AG10803 (cell line): ENCODE results near the gene N4BP2L1.

Experiments
- DNase-seq: peaks from one replicate; pipeline ENCODE4 v3.0.0; 2010; ENCODE audit warnings: low read depth
- H3K4me3 ChIP-seq: 2 replicates; pipeline ENCODE4 v1.5.1; 2011; ENCODE audit warnings: mild to moderate bottlenecking, low read length, control low read depth
- TF ChIP-seq, protein P1 (sequence below): conservative IDR thresholded peaks from 2 replicates; pipeline ENCODE4 v1.5.1; 2011; ENCODE audit warnings: mild to moderate bottlenecking, low read length, control low read depth, inconsistent platforms

Gene N4BP2L1

GRCh38 chr13:32427852-32428580 is at the start of gene N4BP2L1:
Gene N4BP2L1 (minus strand): TSS chr13:32428130. CDS start chr13:32428082, 48 bp downstream.
- TF ChIP-seq, protein P1, sequence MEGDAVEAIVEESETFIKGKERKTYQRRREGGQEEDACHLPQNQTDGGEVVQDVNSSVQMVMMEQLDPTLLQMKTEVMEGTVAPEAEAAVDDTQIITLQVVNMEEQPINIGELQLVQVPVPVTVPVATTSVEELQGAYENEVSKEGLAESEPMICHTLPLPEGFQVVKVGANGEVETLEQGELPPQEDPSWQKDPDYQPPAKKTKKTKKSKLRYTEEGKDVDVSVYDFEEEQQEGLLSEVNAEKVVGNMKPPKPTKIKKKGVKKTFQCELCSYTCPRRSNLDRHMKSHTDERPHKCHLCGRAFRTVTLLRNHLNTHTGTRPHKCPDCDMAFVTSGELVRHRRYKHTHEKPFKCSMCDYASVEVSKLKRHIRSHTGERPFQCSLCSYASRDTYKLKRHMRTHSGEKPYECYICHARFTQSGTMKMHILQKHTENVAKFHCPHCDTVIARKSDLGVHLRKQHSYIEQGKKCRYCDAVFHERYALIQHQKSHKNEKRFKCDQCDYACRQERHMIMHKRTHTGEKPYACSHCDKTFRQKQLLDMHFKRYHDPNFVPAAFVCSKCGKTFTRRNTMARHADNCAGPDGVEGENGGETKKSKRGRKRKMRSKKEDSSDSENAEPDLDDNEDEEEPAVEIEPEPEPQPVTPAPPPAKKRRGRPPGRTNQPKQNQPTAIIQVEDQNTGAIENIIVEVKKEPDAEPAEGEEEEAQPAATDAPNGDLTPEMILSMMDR = no peak
- peak within 1 kb of the TSS; percentile 65 for H3K4me3 ChIP-seq
- DNase-seq = peak; percentile 31

DNA sequence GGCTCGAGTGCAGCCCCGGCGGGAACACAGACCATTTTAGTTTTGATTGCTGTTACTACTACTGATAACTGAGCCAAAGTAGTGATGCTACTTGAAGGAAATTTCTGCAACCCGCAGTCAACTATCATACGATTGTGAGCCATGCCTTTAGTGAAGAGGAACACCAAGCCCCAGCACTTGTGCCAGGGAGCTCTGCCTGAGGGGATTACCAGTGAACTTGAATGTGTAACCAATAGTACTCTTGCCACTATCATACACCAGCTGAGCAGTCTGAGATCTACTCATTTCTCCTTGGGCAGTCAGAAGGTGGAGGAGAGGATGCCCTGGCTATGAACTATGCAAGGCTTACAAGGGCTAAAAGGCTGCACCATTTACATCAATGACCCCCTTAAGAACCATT is 49.0 kb upstream of the N4BP2L1 start:
- TF ChIP-seq, protein P1 = no peak
- DNase-seq = no peak
- no peak overlapping the region for H3K4me3 ChIP-seq

- H3K4me3 ChIP-seq = no peak overlapping the region
- no peak for DNase-seq
- TF ChIP-seq, protein P1 = no peak
These were observed 48.2 kb upstream of the N4BP2L1 start for GRCh38 chr13:32476021-32476731.

DNA sequence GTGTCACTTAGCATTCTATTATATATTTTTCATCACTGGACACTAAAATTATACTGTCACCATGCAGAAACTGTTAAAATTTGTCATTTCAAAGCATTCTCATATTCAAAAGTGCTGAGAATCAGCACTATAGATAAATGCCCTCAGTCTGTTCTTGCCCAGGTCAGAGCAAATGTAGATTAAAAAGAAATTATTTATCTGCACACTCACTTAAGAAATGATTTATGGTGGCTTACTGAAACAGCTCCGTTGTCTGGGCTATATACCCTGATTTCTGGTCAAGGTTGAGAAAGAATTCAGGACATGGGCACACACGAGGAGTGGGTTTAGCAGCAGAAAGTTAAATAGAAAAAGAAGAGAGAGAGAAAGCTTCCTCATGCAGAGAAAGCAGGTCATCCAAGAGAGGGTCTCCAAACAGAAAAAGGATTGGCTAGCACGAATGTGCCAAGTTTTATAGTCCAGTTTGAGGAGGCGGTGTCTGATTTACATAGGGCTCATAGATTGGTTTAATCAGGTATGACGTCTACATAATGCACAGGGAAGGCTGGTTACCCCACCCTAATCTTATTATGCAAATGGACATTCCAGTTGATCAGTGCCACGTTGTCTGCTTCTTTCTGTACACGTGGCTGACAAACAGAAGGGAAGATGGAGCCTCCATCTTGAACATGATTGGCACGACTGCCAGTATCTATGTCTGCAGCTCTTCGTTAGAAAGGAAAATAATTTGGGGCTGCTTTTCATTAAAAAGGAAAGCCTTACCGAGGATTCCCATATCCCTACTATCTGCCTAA is 47.3 kb upstream of the N4BP2L1 start:
- TF ChIP-seq, protein P1 = no peak
- DNase-seq = no peak
- H3K4me3 ChIP-seq = no peak overlapping the region

- TF ChIP-seq, protein P1 = no peak
- no peak for DNase-seq
- no peak overlapping the region for H3K4me3 ChIP-seq
These were observed 45.7 kb upstream of the N4BP2L1 start for GRCh38 chr13:32473650-32474049.

- DNase-seq = no peak
- H3K4me3 ChIP-seq = no peak overlapping the region
- TF ChIP-seq, protein P1 = no peak
These were observed 44.3 kb upstream of the N4BP2L1 start for GRCh38 chr13:32472194-32472621.
